Left ventricle myocardium inferior (tissue), 1 donor: ENCODE results near the gene CNTNAP2. TPM values are rescaled to one million over a fixed set of nuclear protein-coding genes. Genes with fewer than 3 reads are reported as not detected.

Experiments used
- DNase-seq: peaks from one replicate; pipeline ENCODE4 v3.0.0-alpha.2; 2020
- H3K27ac ChIP-seq: fragments of 200-600 bp; replicated peaks from 2 replicates; pipeline ENCODE4 v1.8.0; 2021
- H3K27me3 ChIP-seq: fragments of 200-600 bp; 2 replicates; pipeline ENCODE4 v1.8.0; 2021; ENCODE audit warnings: low read depth
- H3K36me3 ChIP-seq: fragments of 200-600 bp; 2 replicates; pipeline ENCODE4 v1.8.0; 2021
- H3K4me1 ChIP-seq: fragments of 200-600 bp; 2 replicates; pipeline ENCODE4 v1.8.0; 2021
- H3K4me3 ChIP-seq: fragments of 200-600 bp; 2 replicates; pipeline ENCODE4 v1.8.0; 2021; ENCODE audit warnings: mild to moderate bottlenecking, moderate library complexity
- H3K9me3 ChIP-seq: fragments of 200-600 bp; replicated peaks from 2 replicates; pipeline ENCODE4 v1.8.0; 2021
- CTCF ChIP-seq: fragments of 200-600 bp; IDR thresholded peaks from 2 replicates; pipeline ENCODE4 v1.8.0; 2021; ENCODE audit warnings: antibody characterized with exemption, mild to moderate bottlenecking, borderline replicate concordance
- intact Hi-C: fragments of 100-400 bp; cut with micrococcal nuclease; formaldehyde crosslinking; loops from one replicate; pipeline ENCODE4 v1.11.0; 2022
- total RNA-seq: library from RNA; stranded (reverse); fragmentation: NEBNext Ultra II Directional; extraction: Animal tissue kit (Norgen Biotek cat#: 25700); gene quantifications from one replicate; pipeline ENCODE4 v1.2.1, GENCODE V29; 2021
- donor health status: DM: no; HTN: yes; CAD: no; lungs with severe emphysema.

CNTNAP2 gene
- total RNA-seq, 1 donor from 2014 or later, result 0.99 TPM

- Histone ChIP-seq H3K36me3 (no peaks in the 10 kb centered on the region), H3K4me3 (no peak overlapping the region), H3K27ac (no peak overlapping the region), H3K4me1 (no peaks in the 10 kb centered on the region), H3K27me3 (no peaks in the 10 kb centered on the region), H3K9me3 (no peaks in the 10 kb centered on the region)
- intact Hi-C loops, result no loop called here
- no peak for TF ChIP-seq CTCF
- DNase-seq, result no peak
Observed at GRCh38 chr7:147912291-147912690, 1795.7 kb downstream of the CNTNAP2 start.

- intact Hi-C loops, result no loop called here
- Histone ChIP-seq H3K27me3 (no peaks in the 10 kb centered on the region), H3K4me1 (no peaks in the 10 kb centered on the region), H3K4me3 (no peak overlapping the region), H3K9me3 (no peaks in the 10 kb centered on the region), H3K36me3 (no peaks in the 10 kb centered on the region), H3K27ac (no peak overlapping the region)
- no peak for TF ChIP-seq CTCF
- no peak for DNase-seq
Observed at GRCh38 chr7:147912946-147913638, 1796.5 kb downstream of the CNTNAP2 start.

- no peaks in the 10 kb centered on the region for H3K9me3 ChIP-seq
- no peaks in the 10 kb centered on the region for H3K36me3 ChIP-seq
- H3K4me3 ChIP-seq, result no peak overlapping the region
- H3K27ac ChIP-seq, result no peak overlapping the region
- no peak for DNase-seq
- H3K4me1 ChIP-seq, result no peaks in the 10 kb centered on the region
- H3K27me3 ChIP-seq, result no peaks in the 10 kb centered on the region
- no peak for TF ChIP-seq CTCF
- intact Hi-C loops, result no loop called here
Observed at GRCh38 chr7:147915781-147916180, 1799.2 kb downstream of the CNTNAP2 start.

GRCh38 chr7:147916573-147916972, 1800.0 kb downstream of the CNTNAP2 start:
- no peak for DNase-seq
- TF ChIP-seq CTCF, result no peak

GRCh38 chr7:147923841-147924240, 1807.2 kb downstream of the CNTNAP2 start:
- no peak for TF ChIP-seq CTCF
- Histone ChIP-seq H3K36me3 (no peaks in the 10 kb centered on the region), H3K4me3 (no peak overlapping the region), H3K27me3 (no peaks in the 10 kb centered on the region), H3K4me1 (no peaks in the 10 kb centered on the region), H3K27ac (no peak overlapping the region), H3K9me3 (no peaks in the 10 kb centered on the region)
- intact Hi-C loops, result no loop called here
- DNase-seq, result no peak

More at GRCh38 chr7:147916573-147916972, 1800.0 kb downstream of the CNTNAP2 start:
- no peaks in the 10 kb centered on the region for H3K4me1 ChIP-seq
- H3K36me3 ChIP-seq, result no peaks in the 10 kb centered on the region
- no peak overlapping the region for H3K4me3 ChIP-seq
- H3K27ac ChIP-seq, result no peak overlapping the region
- intact Hi-C loops, result no loop called here
- no peaks in the 10 kb centered on the region for H3K9me3 ChIP-seq
- no peaks in the 10 kb centered on the region for H3K27me3 ChIP-seq
